HL-60 (cell line): Measurements from ENCODE around the gene RASA2.

Experiments used
- DNase-seq, 2 experiments: peaks; one replicate each; pipeline ENCODE4 v3.0.0-alpha.2; 2010 to 2020; ENCODE audit warnings: low read depth in 1 of 2, low spot score in 1 of 2
- H3K27ac ChIP-seq: fragments of 250-450 bp; sonication (Bioruptor Pico); replicated peaks from 2 replicates; pipeline ENCODE4 v1.5.1; 2020; ENCODE audit warnings: mild to moderate bottlenecking, moderate library complexity
- H3K27me3 ChIP-seq: fragments of 250-450 bp; sonication (Bioruptor Pico); 2 replicates; pipeline ENCODE4 v1.5.1; 2021; ENCODE audit warnings: mild to moderate bottlenecking, moderate library complexity; ENCODE audit not compliant: insufficient read depth, poor library complexity, severe bottlenecking
- H3K4me3 ChIP-seq: replicated peaks from 2 replicates; pipeline ENCODE4 v1.5.1; 2011; ENCODE audit warnings: mild to moderate bottlenecking, control low read depth, low read length; ENCODE audit not compliant: insufficient read depth
- CTCF ChIP-seq: IDR thresholded peaks from one replicate; pipeline ENCODE4 v1.5.1; 2011; ENCODE audit warnings: low read length, control low read depth, inconsistent platforms; ENCODE audit not compliant: insufficient read depth
- GABPA ChIP-seq: IDR thresholded peaks from 2 replicates; pipeline ENCODE4 v1.6.1; 2012; ENCODE audit warnings: low read depth
- POLR2AphosphoS5 ChIP-seq: IDR thresholded peaks from 2 replicates; pipeline ENCODE4 v1.6.1; 2012; ENCODE audit warnings: low read depth
- REST ChIP-seq: IDR thresholded peaks from 2 replicates; pipeline ENCODE4 v1.6.1; 2012; ENCODE audit warnings: low read depth; ENCODE audit not compliant: insufficient replicate concordance
- SPI1 ChIP-seq: IDR thresholded peaks from 2 replicates; pipeline ENCODE4 v1.6.1; 2012; ENCODE audit warnings: low read depth, mild to moderate bottlenecking, borderline replicate concordance

Gene RASA2

GRCh38 chr3:141511361-141511760 is 24.5 kb downstream of the RASA2 start:
- DNase-seq = peak in 1 of 2 experiments; percentile 52
- Histone ChIP-seq H3K27ac (peak overlapping the region; percentile 32), H3K4me3 (no peak overlapping the region), H3K27me3 (no peaks in the 10 kb centered on the region)
- TF ChIP-seq SPI1 (peak; percentile 25; the same call in 1 of the 2 replicates), POLR2AphosphoS5 (no peak)

GRCh38 chr3:141514382-141514781 is 27.6 kb downstream of the RASA2 start:
- Histone ChIP-seq H3K27ac (no peak overlapping the region), H3K4me3 (no peak overlapping the region)
- TF ChIP-seq SPI1 = no peak
- no peak for TF ChIP-seq POLR2AphosphoS5
- no peak for TF ChIP-seq CTCF
- no peak for TF ChIP-seq REST
- TF ChIP-seq GABPA = no peak

GRCh38 chr3:141519587-141519986 is 32.8 kb downstream of the RASA2 start:
- DNase-seq = no peak
- Histone ChIP-seq H3K4me3 (no peak overlapping the region), H3K27ac (no peak overlapping the region), H3K27me3 (no peaks in the 10 kb centered on the region)
- TF ChIP-seq POLR2AphosphoS5 (no peak), REST (no peak)

More at GRCh38 chr3:141514382-141514781, 27.6 kb downstream of the RASA2 start:
- no peaks in the 10 kb centered on the region for H3K27me3 ChIP-seq
- no peak for DNase-seq

GRCh38 chr3:141521781-141522180 is 35.0 kb downstream of the RASA2 start:
- DNase-seq = no peak
- Histone ChIP-seq H3K27me3 (no peaks in the 10 kb centered on the region), H3K27ac (no peak overlapping the region), H3K4me3 (no peak overlapping the region)
- TF ChIP-seq POLR2AphosphoS5 (no peak), GABPA (no peak), SPI1 (no peak), REST (no peak), CTCF (no peak)
